Measurements from ENCODE around the gene PPP4R3A. TPM values are rescaled to one million over a fixed set of nuclear protein-coding genes. Genes with fewer than 3 reads are reported as not detected.

The PPP4R3A gene
- total RNA-seq, 1 donor from 2014 or later: 86.2 TPM

GRCh38 chr14:91424813-91425530 lies 85.1 kb downstream of the PPP4R3A start:
- TF ChIP-seq, protein P1, sequence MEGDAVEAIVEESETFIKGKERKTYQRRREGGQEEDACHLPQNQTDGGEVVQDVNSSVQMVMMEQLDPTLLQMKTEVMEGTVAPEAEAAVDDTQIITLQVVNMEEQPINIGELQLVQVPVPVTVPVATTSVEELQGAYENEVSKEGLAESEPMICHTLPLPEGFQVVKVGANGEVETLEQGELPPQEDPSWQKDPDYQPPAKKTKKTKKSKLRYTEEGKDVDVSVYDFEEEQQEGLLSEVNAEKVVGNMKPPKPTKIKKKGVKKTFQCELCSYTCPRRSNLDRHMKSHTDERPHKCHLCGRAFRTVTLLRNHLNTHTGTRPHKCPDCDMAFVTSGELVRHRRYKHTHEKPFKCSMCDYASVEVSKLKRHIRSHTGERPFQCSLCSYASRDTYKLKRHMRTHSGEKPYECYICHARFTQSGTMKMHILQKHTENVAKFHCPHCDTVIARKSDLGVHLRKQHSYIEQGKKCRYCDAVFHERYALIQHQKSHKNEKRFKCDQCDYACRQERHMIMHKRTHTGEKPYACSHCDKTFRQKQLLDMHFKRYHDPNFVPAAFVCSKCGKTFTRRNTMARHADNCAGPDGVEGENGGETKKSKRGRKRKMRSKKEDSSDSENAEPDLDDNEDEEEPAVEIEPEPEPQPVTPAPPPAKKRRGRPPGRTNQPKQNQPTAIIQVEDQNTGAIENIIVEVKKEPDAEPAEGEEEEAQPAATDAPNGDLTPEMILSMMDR (IDR thresholded peaks at IDR 0.05): no peak
- no peaks in the 10 kb centered on the region for H3K9me3 ChIP-seq
- ATAC-seq (no peak), DNase-seq (no peak)
- no peaks in the 10 kb centered on the region for H3K27me3 ChIP-seq
- H3K4me1 ChIP-seq: no peaks in the 10 kb centered on the region
- no peaks in the 10 kb centered on the region for H3K36me3 ChIP-seq
- H3K27ac ChIP-seq: no peak overlapping the region
- intact Hi-C loops (cut with DNase I): no loop called here
- H3K4me3 ChIP-seq: no peak overlapping the region

GRCh38 chr14:91420686-91421085 lies 89.4 kb downstream of the PPP4R3A start:
- Histone ChIP-seq H3K4me3 (no peak overlapping the region), H3K9me3 (no peaks in the 10 kb centered on the region), H3K27ac (no peak overlapping the region), H3K36me3 (no peaks in the 10 kb centered on the region), H3K27me3 (no peaks in the 10 kb centered on the region), H3K4me1 (peaks cover 10% of the 10 kb centered on the region)
- no peak for ATAC-seq
- DNase-seq: no peak
- intact Hi-C loops (cut with DNase I): no loop called here
- TF ChIP-seq, protein P1 (IDR thresholded peaks at IDR 0.05): no peak

DNA sequence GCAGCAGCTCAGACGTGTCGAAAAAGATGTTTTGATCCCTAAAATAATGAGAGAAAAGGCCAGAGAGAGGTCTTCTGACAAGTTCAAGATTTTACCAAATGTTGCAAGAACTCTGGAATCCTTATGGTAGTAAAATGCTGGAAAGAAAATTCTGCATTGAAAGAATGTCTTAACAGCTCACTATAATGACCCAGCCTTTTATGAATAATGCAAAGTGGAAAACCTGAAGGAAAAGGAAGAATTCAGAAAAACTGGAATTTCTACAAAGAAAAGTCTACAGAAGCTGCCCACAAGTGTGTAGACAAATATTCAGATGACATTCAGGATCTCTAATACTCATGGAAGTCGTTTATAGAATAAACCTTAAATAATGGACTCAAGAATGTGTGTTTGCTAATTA lies 90.7 kb downstream of the PPP4R3A start:
- Histone ChIP-seq H3K9me3 (no peaks in the 10 kb centered on the region), H3K36me3 (no peaks in the 10 kb centered on the region), H3K4me1 (peaks cover 13% of the 10 kb centered on the region), H3K27ac (no peak overlapping the region), H3K4me3 (no peak overlapping the region), H3K27me3 (no peaks in the 10 kb centered on the region)
- intact Hi-C loops (cut with DNase I): loop anchor here (5.0 kb wide), 1 partner anchor 97 kb away; no protein-coding TSS in a partner anchor
- TF ChIP-seq, protein P1 (IDR thresholded peaks at IDR 0.05): no peak
- ATAC-seq: no peak
- no peak for DNase-seq

- no peak overlapping the region for H3K27ac ChIP-seq
- no peaks in the 10 kb centered on the region for H3K36me3 ChIP-seq
- H3K4me3 ChIP-seq: peak overlapping the region; percentile 80
- H3K9me3 ChIP-seq: no peaks in the 10 kb centered on the region
- H3K27me3 ChIP-seq: no peaks in the 10 kb centered on the region
- ATAC-seq (no peak), DNase-seq (no peak)
- H3K4me1 ChIP-seq: peaks cover 18% of the 10 kb centered on the region
- TF ChIP-seq, protein P1 (IDR thresholded peaks at IDR 0.05): peak; percentile 3
- intact Hi-C loops (cut with DNase I): loop anchor here (5.0 kb wide), 1 partner anchor 97 kb away; no protein-coding TSS in a partner anchor
These were observed 91.1 kb downstream of the PPP4R3A start for GRCh38 chr14:91419044-91419397.

DNA sequence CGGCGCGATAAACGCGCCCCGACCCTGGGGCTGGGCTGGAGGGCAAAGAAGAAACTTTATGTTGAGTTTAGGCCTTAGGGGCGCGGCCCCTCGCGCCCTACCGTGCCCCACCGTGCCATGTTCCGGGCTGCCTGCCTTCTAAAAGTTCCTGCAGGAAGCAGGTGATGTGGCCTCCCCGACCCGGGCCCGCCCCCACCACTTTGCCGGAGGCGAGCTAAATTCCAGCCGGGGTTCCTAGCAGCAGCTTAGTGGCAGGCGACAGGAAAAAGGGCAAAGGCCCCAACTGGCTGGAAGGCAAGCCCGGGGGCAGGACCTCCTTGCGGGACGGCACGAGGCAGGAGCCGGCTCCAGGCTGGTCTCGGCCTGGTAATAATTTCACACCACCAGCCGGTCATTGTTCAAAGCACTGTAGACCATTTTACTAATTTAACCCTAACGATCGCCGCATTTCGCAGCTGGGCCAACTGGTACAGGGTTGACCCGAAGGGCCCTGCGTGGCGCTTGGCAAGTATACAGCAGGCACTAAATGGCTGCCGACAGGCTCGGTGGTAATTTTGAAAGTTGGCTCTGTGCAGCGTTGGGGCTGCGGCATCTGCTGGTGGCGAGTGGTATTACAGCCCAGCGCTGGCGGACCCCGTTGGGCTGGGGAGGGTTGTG lies 91.6 kb downstream of the PPP4R3A start:
- Histone ChIP-seq H3K4me1 (peaks cover 21% of the 10 kb centered on the region), H3K27ac (peak overlapping the region; percentile 30), H3K4me3 (peak overlapping the region; percentile 80), H3K36me3 (no peaks in the 10 kb centered on the region), H3K9me3 (no peaks in the 10 kb centered on the region), H3K27me3 (no peaks in the 10 kb centered on the region)
- TF ChIP-seq, protein P1 (IDR thresholded peaks at IDR 0.05): peak; percentile 98
- intact Hi-C loops (cut with DNase I): loop anchor here (5.0 kb wide), 1 partner anchor 96 kb away; no protein-coding TSS in a partner anchor
- ATAC-seq (peak; percentile 81), DNase-seq (peak; percentile 86)
